GM21515 (cell line): ENCODE measurements around the gene ATG4C.

ENCODE experiments used
- ATAC-seq: cut with Tn5 transposase; IDR thresholded peaks from one replicate; pipeline ENCODE4 v1.9.1; 2021; ENCODE audit not compliant: unreplicated experiment

Gene ATG4C

DNA sequence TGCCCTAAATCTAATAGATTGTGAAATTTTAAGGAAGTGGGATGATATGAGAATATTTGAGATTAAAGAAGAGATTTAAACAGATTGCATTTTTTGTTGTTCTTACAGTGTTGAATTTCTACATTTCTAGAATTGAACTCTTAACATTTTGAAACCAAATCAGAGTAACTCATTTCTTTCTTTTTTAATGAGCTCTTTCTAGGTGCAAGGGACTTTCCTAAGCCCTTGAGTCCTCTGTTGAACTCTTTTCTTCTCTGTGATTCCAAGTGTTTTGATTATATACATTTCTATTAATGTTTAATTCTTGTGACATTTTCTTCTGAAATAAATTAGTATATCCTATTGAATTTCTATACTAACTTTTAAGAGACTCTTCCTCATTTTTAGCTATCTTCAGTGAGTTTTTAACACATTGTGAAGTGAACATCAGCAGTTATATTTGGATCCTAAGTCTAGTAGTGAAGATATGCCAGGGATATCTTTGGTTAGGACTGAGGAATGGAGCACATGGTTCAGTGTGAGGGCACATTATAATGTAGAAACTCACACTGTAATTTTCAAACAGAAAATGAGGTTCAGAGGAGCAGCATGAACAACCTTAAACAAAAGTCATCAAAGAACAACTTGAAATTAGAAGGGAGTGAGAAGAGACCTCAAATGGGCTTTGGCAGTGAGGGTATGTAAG lies 53.1 kb downstream of the ATG4C start:
- ATAC-seq: no peak

GRCh38 chr1:62840555-62840954 lies 56.6 kb downstream of the ATG4C start:
- ATAC-seq: no peak

DNA sequence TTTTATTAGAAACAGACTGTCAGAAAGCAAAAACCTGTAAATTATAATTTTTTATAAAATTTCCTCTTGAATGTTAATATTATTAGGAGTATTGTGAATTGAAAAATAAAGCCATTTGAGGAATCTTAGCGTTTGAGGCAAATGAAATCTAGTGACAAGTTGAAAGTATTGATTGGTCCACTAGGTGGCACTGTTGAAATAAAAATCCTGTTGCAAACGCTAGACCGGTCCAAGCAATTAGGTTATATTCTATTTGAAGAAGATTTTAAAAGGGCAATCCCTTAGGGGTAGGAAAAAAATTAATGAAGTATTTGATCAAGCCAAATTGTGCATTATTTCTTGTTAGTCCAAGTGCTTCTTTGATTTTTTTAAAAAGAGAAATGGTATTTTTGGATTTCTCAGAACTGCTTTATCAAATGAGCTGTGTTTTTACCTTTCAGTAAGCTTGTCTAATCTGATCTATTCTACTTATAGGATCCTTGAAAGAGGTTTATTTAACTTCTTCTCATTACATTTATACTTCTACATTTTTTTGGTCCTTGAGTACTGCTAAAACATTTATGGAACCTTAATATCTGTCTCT lies 57.7 kb downstream of the ATG4C start:
- no peak for ATAC-seq

DNA sequence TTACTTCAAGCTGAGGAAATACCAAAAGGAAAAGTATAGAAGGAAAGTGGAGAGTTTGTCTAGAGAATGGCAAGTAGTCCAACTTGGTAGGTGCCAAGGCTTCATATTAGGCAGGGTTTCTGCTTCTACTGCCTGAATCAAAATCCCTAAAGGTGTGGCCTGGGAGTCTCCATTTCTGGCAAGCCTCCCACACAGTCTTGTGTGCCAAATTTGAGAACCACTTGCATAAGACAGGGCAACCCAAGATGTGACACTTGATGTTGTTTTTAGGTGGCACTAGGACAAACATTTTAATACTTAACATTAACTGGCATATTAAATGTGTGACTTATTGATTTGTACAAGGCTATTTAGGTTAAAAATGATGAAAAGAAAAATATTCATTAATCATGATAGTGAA lies 60.1 kb downstream of the ATG4C start:
- no peak for ATAC-seq

- no peak for ATAC-seq
Observed at GRCh38 chr1:62849031-62849430, 65.1 kb downstream of the ATG4C start.

DNA sequence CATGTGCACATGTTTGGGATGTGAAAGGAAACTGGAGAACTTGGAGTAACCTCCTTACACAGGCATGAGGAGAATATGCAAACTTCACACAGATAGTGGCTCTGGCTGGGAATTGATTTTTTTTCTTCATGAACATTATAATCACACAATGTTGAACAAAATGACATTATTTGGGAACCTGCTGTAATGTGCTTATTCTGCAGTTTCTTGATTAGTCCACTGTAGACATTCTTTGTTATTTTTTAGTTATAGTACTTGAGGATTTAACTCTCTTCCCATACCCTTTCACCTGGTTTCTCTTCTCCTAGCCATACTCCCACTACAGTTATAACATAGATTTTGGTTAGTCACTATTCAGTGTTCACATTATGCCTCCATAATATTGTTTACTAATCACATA lies 68.3 kb downstream of the ATG4C start:
- ATAC-seq: no peak

- ATAC-seq: no peak
Observed at GRCh38 chr1:62856960-62857359, 73.0 kb downstream of the ATG4C start.

DNA sequence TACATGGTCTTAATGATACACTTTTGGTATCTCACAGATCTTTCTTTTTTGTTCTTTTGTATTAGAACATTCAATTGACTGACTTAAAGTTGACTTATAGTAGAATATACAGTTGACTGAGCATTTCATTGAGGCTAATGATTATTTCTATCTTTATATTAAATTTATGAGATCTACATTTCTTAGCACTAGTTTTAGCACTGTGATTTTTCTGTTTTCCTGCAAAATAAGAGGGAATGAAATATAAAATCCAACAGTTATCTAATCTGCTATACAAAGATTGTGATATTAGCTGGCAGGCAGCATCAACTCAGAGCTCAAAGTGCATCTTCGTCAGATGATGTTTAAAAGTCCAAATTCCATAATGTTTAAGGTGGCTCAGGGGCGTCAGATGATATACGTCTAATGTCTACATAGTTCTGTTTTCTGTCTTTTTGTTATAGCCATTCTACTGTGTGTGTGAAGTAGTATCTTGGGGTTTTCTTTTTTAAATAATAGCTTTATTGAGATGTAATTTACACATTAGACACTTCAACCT lies 85.4 kb downstream of the ATG4C start:
- ATAC-seq: no peak

GRCh38 chr1:62870148-62870547 lies 86.2 kb downstream of the ATG4C start:
- ATAC-seq: no peak

DNA sequence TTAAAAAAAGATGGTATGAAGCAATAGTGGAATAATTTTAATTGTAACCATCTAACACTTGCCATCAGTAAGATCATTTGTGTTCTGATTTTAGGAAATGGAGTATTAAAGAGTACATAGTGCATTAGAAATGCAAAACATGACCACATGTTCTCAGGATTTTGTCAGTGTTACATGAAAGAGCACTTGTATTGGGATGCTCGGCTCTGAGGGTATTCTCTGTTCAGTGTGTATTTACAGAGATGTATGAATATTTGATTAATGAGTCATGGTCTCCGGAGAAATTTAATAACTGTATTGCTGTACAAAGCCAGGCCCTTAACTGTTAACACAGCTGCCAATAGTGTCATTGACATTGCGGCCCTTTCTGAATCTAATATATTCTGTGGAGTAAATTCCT lies 91.7 kb downstream of the ATG4C start:
- no peak for ATAC-seq

GRCh38 chr1:62876535-62876934 lies 92.6 kb downstream of the ATG4C start:
- no peak for ATAC-seq

DNA sequence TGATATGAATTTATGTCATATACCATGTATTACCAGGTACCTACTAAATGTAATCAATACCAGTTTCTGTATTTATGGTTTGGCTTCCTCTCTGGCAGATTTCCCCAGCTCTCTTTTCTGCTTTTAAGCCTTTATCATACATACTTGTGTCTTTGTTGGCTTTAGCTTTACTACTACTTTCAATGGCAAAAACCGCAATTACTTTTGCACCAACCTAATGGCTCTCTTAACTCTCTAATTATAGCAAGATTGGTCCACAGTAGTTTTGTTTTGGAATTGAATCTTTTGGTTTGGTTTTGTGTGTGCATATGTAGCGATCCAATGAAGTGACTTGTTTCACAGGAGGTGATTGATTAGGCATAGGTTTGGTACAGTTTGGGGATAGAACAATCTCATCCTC lies 93.6 kb downstream of the ATG4C start:
- no peak for ATAC-seq

GRCh38 chr1:62879962-62880361 lies 96.0 kb downstream of the ATG4C start:
- no peak for ATAC-seq

GRCh38 chr1:62882201-62883104 lies 98.5 kb downstream of the ATG4C start:
- ATAC-seq: no peak

GRCh38 chr1:62884156-62884740 lies 100.3 kb downstream of the ATG4C start:
- no peak for ATAC-seq

- no peak for ATAC-seq
Observed at GRCh38 chr1:62887799-62888507, 104.0 kb downstream of the ATG4C start.

DNA sequence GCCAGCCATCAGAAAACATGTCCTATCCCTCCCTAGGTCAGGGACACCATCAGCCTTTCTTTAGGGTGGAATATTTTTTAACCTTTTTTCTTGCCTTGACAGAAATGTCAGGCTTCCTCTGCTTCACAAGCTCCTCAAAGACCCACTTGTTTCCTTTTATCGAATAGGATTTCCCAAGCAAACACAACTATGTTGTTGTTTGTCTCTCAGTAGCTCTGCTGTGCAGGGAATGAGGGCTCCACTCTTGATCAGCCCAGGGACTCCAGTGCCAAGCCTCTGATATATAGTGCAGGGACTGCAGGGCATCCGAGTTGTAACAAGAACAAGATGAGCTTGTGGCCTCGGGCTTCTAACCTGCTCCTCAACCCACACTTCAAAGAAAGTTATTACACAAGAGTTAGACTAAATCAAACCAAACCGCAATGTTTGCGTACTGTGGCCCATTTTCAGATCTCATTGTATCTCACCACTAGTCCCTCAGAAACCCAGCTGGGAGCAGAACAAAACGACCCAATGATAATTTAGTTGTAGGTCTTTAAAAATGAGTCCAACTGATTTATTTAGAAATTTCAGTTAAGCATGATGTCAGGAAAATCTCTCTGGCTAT lies 108.1 kb downstream of the ATG4C start:
- ATAC-seq: no peak

DNA sequence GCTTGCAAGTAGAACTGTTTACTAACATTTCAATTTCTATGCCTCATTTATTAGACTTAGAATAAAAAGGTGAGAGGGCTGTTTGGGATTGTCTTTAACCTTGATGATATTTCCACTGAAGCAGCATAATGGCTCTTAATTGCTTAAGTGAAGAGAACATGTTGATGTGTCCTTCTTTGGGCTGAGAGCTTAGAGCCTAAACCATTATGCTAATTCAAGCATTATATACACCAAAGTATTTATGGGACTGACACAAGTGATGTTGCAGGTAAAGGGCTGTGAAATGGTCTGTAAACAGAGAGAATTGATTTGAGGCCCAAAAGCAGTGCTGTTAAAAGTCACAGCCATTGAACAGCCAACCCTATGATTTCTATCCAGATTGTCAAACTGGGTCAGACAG lies 113.9 kb downstream of the ATG4C start:
- ATAC-seq: no peak

DNA sequence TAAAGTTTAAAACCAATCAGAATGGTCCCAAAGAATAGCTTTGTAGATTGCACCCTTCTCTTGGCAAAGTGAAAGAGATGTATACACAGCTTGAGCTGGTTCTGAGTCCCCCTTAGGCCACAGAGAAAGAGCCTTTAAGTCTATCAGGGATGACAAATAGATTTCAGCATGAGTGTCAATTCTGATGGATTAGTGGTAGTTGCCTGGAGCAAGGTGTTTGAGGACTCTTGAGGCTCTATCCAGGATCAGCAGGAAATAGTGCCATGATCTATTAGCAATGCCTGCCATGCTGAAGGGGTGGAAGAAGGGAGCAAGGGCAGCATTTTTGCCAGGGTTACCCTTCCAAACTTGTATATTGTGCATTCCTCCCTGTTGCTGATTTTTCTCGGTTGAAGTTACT lies 116.6 kb downstream of the ATG4C start:
- no peak for ATAC-seq

- ATAC-seq: no peak
Observed at GRCh38 chr1:62901650-62902049, 117.7 kb downstream of the ATG4C start.
